ENCODE measurements around the gene OR6J1.
"Not testable (repeated sequence)": the region's sequence is repeated elsewhere in the genome, so short reads cannot be mapped to it uniquely, and the experiment has no call there.

OR6J1 gene

DNA sequence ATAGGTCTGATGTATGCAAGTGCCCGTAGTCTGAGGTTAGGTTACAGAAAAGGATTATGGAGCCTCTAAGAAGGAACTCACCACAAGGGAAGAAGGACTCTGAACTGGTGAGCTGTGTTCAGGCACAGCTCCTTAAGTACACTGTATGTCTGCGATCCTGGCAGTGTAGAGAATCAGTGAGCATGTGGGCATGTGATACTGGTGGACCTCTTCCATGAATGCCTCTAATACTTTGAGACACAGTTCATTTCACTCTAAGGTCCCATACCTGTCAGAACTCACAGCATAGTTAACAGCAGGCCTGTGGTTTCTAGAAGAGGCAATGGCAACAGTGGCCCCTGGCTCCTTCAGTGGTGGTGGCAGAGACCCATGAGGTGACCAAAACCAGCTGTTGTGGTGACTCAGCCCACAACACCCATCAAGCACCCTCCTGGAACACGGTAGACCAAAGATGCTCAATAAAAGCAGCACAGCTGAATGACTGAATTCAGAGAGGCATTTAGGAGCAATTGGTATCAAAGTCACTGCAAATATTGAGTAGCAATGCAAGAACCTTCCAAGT is 6.9 kb upstream of the OR6J1 start:
- DNase-seq (ENCODE audit: low read depth in 2 of 2) = no peak

DNA sequence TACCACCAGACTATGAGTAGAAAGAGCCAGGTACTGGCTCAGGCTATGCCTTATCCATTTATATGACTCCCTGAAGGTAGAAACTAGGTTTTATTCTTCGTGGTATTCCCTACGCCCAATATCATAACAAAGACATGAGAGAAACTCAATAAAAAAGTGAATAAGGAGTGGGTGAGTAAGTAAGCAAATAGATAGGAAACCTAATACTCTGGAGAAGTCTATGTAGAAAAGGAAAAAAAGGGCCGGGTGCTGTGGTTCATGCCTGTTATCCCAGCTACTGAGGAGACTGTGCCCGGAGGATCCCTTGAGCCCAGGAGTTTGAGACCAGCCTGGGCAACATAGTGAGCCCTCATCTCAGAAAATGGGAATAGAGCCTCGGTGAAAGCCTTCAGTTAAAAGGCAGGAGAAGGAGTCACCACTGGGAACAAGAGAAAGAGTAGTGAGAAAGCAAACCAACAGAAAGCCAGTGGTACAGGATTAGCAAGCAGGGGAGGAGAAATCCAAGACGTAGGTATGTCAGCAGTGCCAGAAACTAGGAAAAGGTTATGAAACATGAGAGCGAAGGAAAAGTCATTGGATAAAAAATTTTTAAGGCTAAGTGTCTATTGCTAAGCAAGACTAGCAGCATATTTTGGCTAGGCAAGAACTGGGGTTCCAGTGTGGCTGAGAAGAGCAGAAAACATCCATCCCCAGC is 6.0 kb upstream of the OR6J1 start:
- DNase-seq (ENCODE audit: low read depth in 2 of 2) = no peak

DNA sequence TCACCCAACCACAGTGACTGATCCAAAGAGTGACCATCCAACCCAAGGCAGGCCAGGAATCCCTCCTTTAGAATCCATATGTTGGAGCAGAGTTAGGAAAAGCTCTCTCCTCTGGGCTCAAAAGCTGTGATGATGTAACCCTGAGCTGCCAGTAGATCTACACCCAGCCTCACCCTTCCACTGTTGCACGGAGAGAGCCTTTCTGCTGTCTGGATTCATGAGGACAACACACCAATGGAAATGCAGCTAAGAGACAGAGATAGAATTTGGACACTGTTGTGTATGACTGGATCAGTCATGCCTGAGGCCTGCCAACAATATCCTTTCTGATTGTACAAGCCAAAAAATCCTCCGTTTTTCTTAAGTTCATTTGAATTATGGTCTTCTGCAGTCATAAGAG is 4.4 kb upstream of the OR6J1 start:
- no peak for DNase-seq (ENCODE audit: low read depth in 2 of 2)

DNA sequence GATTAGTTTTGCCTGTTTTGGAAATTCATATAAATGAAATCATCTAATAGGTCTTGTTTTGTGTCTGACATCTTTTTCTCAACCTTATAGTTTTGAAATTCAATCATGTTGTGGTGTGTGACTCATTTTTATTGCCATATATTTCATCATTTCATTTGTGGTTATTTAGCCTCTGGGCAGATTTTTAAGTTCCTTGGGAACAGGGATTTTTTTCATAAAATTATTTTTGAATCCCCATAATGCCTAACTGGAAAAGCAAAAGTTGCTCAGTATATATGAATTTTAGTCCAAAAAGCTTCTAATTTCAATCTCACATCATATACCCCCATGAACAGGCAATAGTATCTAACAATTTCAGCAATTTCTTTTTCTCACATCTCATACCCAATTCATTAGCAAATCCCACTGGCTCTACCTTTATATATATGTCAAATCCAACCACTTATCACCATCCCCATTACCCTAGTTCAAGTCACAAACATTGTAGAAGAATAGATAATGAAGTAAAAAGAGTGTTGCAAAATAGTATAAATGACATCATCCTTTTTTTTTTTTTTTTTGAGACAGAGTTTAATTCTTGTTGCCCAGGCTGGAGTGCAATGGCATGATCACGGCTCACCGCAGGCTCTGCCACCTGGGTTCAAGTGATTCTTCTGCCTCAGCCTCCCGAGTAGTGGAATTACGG is 2.6 kb upstream of the OR6J1 start:
- no peak for DNase-seq (ENCODE audit: low read depth in 2 of 2)

DNA sequence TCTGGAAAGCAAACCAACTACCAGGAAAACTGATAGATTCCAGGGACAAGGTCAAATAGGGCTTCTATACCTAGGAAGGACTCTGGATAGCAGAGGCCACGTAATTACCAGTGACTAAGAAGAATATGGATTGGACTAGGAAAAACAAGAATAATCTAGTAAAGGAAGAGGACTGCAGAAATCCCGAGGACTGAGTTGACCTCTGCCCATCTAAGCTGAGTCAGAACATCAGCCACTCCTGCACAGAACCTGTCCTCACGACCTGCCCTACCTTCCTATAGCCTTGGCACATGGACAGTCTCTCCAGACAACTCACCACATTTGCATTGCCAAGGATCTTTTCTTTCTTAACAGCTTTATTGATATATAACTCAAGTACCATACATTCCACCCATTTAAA is 2.3 kb downstream of the OR6J1 start:
- no peak for DNase-seq (ENCODE audit: low read depth in 2 of 2)

DNA sequence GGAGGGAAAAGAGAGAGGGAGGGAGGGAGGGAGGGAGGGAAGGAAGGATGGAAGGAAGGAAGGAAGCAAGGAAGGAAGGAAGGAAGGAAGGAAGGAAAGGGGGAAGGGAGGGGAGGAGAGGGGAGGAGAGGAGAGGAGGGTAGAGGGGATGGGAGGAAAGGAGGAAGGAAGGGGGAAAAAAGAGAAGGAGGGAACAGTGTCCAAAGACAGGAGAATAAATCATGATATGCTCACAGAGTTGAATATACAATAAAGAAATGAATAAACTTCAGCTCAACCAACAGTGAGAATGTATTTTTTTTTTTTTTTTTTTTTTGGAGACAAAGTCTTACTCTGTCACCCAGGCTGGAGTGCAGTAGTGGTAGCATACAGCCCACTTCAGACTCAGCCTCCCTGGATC is 4.0 kb downstream of the OR6J1 start:
- DNase-seq (ENCODE audit: low read depth in 2 of 2) = no peak

DNA sequence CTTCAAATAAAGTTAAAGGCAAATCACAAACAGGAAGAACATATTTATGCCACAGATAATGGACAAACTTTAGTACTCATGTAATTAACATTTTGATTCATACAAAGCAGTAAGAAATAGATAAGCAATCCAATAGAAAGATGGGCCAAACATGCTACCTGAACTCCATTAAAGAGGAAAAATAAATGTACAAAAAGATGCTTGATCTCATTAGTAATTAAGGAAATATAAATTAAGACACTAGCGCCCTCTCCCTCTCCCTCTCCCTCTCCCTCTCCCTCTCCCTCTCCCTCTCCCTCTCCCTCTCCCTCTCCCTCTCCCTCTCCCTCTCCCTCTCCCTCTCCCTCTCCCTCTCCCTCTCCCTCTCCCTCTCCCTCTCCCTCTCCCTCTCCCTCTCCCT is 8.2 kb downstream of the OR6J1 start:
- not testable (repeated sequence) for DNase-seq (ENCODE audit: low read depth in 2 of 2)

DNA sequence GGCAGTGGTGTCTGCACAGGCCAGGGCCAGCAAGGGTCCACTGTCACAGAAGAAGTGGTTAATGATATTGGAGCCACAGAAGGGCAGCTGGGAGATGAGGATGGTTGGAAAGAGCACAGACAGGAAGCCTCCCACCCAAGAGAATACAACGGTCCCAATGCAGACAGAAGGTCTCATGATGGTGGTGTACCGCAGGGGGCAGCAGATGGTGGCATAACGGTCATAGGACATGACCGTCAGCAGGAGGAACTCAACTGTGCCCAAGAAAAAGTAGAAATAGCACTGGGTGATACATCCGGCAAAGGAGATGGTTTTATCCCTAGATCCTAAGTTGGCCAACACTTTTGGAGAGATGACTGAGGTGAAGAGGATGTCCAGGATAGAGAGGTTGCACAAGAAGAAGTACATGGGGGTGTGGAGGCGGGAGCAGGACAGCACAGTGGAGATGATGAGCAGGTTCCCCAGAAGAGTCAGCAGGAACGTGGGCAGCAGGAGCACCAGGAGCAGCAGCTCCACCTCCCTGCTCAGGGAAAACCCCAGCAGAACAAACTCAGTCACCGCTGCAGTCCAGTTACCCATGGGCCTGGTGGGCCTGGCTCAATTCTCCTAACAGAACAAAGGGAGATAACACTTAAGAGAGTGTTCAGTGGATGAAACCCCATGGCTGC is 9.8 kb downstream of the OR6J1 start:
- DNase-seq (ENCODE audit: low read depth in 2 of 2) = no peak

DNA sequence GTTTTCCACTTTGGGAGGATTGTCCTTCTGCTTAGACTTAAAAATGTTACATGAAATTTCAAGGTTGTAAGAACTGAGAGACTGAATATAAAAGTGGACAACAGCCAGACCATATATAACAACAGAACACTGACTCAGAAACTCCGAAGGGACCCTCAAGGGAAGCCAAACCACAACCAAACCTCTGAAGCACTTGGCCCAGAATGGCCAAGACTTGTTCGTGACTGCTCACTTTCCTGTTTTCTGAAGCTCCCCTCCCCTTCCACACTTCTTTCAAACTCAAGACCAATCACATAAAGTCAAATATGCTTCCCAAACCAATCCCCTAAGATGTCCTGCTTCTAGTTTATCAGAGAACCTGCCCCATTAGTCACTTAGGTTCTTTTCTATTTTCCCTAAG is 13.7 kb downstream of the OR6J1 start:
- DNase-seq (ENCODE audit: low read depth in 2 of 2) = no peak

DNA sequence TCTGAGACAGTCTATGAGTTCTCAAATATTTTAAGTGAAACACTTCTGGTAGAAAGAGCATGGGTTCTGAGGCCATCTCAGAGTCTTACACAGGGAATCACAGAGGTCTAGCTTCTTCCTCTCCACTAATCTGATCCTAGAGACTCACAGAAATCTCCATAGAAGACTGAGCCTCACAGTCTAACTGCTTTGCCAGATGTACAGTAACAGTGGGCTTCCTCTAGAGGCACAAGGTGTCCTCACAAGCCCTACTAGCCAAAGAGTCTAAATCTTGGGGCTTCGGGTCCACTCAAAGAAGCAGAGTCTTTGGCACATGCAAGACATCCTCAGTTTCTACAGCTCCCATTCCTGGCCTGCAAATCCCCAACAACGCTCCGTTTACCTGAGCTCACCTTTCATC is 14.1 kb downstream of the OR6J1 start:
- DNase-seq (ENCODE audit: low read depth in 2 of 2) = no peak

DNA sequence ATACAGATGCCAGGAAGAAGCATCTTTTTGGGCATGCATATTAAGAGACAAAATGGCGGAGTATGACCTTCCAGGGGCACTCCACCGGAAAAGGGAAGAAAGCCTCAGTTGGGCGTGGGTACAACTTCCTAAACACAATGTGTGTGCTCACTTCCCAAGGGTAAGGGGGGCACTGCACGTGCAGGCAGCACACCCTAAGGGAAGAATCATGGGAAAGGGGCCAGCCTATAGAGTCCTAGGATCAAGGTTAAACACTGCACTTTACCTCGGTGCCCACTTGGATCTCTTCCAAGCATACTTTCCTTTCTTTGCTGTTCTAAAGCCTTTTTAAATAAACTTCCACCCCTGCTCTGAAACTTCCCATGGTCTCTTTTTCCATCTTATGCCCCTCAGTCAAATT is 14.8 kb downstream of the OR6J1 start:
- no peak for DNase-seq (ENCODE audit: low read depth in 2 of 2)

DNA sequence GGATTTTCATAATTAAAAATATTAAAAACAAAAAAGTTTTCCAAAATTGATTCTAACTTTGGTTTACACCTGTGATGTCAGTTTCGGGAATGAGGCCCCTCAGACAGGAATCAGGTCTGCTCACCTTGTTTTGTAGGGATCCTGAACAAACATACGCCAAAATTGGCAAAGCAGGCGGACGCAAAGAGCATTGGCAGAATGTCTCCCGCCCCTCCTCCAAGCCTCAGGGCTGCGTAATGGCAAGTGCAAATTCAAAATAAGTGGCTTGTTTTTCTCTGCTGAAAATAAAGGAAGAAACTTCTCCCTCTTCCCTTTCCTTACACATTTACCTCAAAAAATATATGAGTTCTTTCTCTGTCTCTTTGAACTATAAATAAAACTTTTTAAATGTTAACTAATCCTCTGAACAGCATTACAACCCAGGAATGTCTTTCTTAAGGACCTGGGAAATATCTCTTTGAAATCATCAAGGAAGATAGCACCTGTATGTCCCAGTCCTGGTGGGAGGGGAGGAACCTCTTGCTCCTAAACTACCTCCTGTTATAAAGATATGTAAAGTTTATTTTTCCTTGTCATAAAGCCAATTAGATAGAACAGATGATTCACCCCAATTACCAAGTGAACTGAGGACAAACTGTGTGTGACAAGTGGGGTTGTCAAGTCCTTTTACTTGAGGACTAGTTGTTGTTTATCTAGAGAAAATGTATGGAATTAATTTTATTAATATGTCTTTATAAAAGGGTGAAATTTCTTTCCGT is 16.5 kb downstream of the OR6J1 start:
- DNase-seq (ENCODE audit: low read depth in 2 of 2) = no peak

DNA sequence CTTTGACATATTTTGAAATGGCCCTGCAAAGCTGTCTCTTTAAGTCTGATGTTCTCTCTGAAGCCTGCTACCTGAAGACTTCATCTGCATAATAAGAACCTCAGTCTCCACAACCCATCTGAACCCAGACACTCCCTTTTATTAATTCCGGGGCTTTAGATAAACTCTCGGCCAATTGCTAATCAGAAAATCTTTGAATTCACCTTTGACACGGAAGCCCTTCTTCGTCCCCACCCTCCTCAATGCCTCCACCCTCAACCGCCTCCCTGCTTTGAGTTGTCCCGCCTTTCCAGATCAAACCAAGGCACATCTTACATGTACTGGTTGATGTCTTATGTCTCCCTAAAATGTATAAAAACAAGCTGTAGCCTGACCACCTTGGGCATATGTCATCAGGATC is 17.6 kb downstream of the OR6J1 start:
- DNase-seq (ENCODE audit: low read depth in 2 of 2) = no peak

DNA sequence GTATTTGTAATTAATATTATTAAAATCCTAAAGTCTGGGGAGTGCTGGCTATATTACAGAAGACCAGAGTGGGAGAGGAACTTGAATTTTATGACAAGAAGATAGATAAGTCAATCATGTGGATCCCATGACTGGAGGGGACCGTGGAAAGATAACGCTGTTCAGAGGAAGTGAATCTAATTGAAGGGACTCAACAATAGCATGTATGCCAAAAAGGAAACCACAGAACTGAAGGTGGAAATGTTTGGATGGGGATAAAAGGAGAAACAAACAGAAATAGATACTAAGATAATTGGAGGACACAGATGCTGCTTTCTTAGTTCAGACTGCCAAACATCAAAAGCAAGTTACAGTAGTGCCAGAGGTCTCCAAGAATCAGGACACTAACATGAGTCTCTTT is 21.1 kb downstream of the OR6J1 start:
- DNase-seq (ENCODE audit: low read depth in 2 of 2) = no peak

DNA sequence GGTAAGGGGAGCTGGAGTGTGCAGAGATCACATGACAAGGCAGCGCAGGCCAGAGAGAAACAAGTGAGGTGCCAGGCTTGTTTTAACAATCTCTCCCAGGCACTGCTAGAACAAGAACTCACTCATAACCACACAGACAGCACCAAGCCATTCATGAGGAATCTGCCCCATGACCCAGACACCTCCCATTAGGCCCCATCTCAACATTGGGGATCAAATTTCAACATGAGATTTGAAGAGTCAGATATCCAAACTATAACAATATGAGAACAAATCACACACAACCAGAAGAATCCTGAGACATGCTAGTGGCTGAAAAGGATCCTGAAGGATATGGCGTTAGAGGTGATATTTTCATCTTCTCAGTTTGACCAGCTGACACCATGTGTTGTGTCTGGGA is 21.9 kb downstream of the OR6J1 start:
- DNase-seq (ENCODE audit: low read depth in 2 of 2) = no peak

DNA sequence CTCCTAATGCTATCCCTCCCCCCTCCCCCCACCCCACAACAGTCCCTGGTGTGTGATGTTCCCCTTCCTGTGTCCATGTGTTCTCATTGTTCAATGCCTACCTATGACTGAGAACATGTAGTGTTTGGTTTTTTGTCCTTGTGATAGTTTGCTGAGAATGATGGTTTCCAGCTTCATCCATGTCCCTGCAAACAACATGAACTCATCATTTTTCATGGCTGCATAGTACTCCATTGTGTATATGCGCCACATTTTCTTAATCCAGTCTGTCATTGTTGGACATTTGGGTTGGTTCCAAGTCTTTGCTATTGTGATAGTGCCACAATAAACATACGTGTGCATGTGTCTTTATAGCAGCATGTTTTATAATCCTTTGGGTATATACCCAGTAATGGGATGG is 28.4 kb downstream of the OR6J1 start:
- DNase-seq (ENCODE audit: low read depth in 2 of 2) = not testable (repeated sequence)

DNA sequence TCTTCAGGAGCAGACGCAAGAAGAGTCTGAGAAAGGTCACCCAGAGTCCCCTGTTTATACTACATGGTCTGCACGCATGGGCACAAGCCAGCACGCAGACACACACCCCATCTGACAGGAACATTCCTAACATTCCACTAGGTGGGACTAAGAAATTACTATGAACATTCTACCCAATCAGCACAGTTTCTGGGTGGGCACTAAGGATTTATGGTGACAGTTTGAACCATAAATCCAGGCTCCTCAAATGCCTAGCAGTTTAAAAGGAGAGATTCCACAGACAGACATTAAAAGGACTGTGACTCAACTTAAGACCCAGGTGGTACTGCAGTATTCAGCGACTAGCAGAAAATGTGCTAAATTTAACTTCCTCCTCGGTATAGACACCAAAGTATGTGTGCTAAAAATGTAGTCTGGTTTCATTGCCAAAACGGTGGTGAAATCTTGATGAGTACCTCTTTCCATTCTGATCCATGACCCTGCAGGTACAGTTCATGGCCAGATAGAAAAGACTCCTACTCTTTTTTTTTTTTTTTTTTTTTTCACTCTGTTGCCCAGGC is 29.8 kb downstream of the OR6J1 start:
- DNase-seq (ENCODE audit: low read depth in 2 of 2) = no peak

DNA sequence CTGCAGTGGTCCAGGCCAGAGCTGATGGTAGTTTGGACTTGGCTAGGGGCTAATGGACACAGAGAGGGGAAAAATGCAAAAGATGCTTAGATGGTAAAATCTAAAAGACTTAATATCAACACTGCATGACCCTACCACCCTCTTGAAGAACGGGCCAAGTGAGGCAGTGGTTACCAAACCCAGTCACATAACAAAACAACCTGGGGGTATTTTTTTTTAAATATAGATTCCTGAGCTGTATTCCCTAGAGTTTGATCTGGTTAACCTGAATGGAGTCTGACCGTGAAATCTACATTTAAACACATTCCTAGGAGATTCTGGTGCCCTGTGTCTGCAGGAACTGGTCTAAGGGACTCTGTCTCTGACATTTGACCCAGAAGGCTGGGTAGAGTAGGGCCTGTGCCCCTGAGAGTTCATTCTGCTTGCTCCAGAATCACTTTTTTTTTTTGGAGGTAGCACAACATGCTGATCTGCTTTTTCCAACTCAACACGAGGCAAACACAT is 30.4 kb downstream of the OR6J1 start:
- DNase-seq (ENCODE audit: low read depth in 2 of 2) = no peak

DNA sequence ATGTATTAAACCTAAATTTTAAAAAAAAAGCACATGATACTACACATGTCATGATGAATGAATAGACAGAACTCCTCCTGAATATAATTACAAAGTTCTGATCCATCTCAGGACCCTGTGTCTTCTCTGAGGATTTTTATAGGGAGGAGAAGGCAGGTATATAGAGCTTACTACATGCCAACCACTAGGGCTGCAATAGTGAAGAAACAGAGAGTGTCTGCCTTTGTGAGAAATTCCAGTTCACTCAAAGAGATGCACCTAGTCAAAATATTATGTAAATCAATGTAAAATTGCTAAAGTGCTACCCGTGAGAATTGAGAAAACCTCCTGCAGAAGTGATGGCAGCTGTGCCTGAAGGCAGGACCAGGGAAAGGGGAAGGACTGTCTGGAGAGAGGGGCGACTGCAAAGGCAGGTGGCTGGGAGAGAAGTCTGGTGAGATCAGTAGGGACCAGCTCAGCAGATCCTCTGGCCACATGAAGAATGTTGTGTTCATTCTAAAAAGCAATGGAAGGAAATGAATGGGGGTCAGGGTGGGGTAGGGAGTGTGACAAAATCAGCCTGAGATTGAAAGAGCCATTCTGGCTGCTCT is 31.0 kb downstream of the OR6J1 start:
- no peak for DNase-seq (ENCODE audit: low read depth in 2 of 2)

DNA sequence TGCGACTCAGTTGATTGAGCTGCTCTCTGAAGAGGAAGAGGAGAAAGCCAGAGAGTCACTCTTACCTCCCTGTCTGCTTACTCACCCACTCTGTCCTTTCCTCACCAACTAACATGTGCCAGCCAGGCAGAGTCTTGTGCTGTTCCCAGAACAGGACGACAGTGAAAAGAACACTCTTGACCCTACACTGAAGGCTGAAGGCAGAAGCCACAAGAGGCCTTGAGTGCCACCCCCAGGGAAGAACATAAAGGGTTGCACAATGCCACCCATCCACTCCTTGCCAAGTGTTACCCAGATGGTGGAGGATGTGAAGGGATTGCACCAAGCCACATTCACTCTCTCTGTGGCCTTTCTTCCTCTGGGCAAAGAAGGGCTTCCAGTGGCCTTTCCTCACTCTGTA is 33.2 kb downstream of the OR6J1 start:
- no peak for DNase-seq (ENCODE audit: low read depth in 2 of 2)

DNA sequence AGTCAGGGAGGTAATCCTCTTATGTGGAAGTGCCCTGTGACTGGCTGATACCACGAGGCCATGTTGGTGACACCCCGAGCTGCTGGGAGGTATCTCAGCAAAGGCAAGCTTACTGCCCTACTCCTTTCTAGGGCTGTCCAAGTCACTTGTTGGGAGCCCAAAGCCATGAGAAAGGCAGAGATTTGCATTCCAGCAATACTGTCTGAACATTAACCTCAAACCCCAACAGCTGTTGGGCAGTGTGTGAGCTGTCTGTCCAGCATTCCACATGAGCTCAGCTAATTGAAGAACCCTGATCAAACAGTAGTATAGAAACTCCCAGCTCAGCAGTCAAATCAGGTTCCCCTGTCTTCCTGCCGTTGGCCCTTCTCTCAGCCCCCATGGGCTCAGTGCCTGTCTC is 36.9 kb downstream of the OR6J1 start:
- no peak for DNase-seq (ENCODE audit: low read depth in 2 of 2)
